HCT116 (cell line): ENCODE results near the gene UBE2N.

Experiments
- CTCF ChIP-seq, 3 experiments: fragments of 200-600 bp in 1 of 3; sonication (generic) in 1 of 3; IDR thresholded peaks in 2 of 3; conservative IDR thresholded peaks in 1 of 3; 2 replicates each; pipeline ENCODE4 v1.5.1; 2012 to 2017; ENCODE audit warnings: low read depth in 2 of 3, low read length in 2 of 3, antibody characterized with exemption in 1 of 3, borderline replicate concordance in 1 of 3, control low read depth in 1 of 3, mild to moderate bottlenecking in 1 of 3, mixed read lengths in 1 of 3, mixed run types in 1 of 3, moderate library complexity in 1 of 3; ENCODE audit not compliant: insufficient read depth in 1 of 3
- EZH2 ChIP-seq: fragments of 200-600 bp; sonication (generic); IDR thresholded peaks from 2 replicates; pipeline ENCODE4 v1.6.1; 2017; ENCODE audit warnings: antibody characterized with exemption, mixed run types
- POLR2AphosphoS5 ChIP-seq: IDR thresholded peaks from 2 replicates; pipeline ENCODE4 v1.6.1; 2011; ENCODE audit warnings: mild to moderate bottlenecking, low read depth, low read length, moderate library complexity
- RAD21 ChIP-seq: IDR thresholded peaks from 2 replicates; pipeline ENCODE4 v1.6.1; 2012; ENCODE audit warnings: low read depth, mild to moderate bottlenecking
- SIN3A ChIP-seq: IDR thresholded peaks from 2 replicates; pipeline ENCODE4 v1.6.1; 2012; ENCODE audit warnings: low read depth

- TF ChIP-seq POLR2AphosphoS5 = no peak
- TF ChIP-seq SIN3A = no peak
- TF ChIP-seq RAD21 = no peak
- no peak for TF ChIP-seq CTCF (IDR thresholded peaks at IDR 0.05 in 2 of 3, conservative IDR thresholded peaks at IDR 0.05 in 1 of 3; ENCODE audit: borderline replicate concordance in 1 of 3, insufficient read depth in 1 of 3, low read depth in 2 of 3, low read length in 2 of 3)
- TF ChIP-seq EZH2 = no peak
These were observed 82.9 kb downstream of the UBE2N start for GRCh38 chr12:93358821-93359220.
